DMS79 (cell line): ENCODE data around the gene TMC7.
"Not testable (repeated sequence)": the region's sequence is repeated elsewhere in the genome, so short reads cannot be mapped to it uniquely, and the experiment has no call there.

Experiments used
- DNase-seq: peaks from one replicate; lab custom pipeline; 2025; lab: John Stamatoyannopoulos, UW

The TMC7 gene

DNA sequence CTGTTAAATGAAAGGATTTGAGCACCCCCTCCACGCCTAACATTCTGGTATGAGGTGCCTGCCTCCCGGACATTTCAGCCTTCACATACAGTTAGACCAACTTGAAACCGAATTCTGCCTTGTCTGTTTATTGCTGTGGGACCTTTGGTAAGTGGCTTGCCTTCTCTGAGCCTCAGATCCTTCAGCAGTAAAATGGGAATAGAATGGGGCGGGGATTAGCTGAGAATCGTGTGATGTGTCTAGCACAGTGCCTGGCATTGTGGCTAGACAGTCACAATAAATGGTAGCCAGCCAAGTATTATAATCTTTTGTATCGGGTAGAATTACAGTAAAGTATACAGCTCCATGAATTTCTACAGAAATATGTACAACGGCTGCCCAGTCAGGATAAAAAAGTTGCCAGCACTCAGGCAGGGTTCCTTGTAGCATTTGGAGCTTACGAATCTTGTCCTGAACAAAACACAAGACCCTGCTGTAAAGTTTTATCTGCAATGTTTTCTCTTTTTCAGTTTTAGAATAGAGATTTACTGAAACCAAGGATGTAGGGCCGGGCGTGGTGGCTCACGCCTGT lies 786 bp downstream of the TMC7 start:
- DNase-seq, result no peak

GRCh38 chr16:18985256-18985655 lies 1.5 kb downstream of the TMC7 start:
- DNase-seq, result not testable (repeated sequence)

GRCh38 chr16:18991731-18992130 lies 8.0 kb downstream of the TMC7 start:
- DNase-seq, result not testable (repeated sequence)

- DNase-seq, result not testable (repeated sequence)
Measured at GRCh38 chr16:18993531-18993930, 9.8 kb downstream of the TMC7 start.

- DNase-seq, result not testable (repeated sequence)
Measured at GRCh38 chr16:18994181-18994580, 10.4 kb downstream of the TMC7 start.

DNA sequence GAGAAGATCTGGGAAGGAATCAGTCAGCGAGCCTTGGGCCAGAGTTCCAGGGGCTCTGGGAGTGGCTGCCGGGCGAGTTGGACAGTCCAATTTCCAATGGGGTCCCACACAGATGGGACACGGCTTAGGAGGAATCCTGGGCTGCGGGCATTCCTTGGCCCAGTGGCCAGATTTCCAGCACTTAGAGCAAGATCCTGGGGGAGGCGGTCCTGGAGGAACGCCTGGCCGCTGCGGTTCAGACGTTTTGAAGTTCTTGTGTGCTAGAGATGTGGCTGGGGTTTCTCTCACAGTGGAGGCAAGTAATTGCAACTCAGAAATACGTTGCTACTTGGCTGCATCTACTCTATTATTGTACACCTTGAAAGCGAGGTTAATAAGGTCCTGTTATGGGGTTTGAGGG lies 11.7 kb downstream of the TMC7 start:
- not testable (repeated sequence) for DNase-seq

DNA sequence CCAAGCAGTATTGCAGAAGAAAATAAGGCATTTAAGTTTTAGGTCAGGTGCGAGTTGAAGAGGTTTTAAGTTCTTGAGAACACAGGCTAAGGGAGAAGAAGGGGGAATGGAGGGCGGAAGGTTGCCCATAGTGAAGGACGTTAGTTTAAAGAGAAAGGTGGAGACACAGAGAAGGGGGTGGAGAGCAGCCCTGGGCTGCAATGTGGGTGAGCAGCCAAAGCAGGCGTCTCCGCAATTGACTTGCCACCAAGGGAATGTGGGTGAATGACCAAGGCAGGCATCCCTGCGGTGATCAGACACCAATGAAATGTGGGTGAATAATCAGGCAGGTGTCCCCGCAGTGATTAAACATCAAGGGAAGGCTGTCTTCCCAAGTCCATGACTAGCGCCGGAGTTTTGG lies 12.8 kb downstream of the TMC7 start:
- DNase-seq, result not testable (repeated sequence)

DNA sequence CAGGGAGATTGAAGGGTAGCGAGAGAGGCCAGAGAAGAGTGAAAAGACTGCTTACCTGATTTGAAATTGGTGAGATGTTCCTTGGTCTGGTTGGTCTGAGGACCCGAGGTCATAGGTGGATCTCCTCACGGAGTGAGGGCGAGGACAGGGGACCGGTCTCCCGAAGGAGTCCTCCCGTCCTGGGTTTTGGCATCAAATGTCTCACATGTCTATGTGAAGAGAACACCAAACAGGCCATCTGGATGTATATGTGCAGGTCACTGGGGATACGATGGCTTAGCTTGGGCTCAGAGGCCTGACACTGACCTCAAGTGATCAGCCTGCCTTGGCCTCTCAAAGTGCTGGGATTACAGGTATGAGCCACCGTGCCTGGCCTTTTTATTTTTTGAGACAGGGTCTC lies 13.3 kb downstream of the TMC7 start:
- DNase-seq, result not testable (repeated sequence)

DNA sequence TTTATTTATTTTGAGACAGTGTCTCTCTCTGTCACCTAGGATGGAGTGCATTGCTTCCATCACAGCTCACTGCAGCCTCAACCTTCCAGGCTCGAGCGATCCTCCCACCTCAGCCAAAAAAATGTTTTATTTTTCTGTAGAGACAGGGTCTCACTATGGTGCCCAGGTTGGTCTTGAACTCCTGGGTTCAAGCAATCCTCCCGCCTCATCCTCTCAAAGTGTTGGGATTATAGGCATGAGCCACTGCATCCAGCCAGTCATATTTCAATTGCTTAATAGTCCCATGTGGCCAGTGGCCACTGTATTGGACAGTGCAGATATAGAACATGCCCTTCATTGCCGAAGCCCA lies 15.3 kb downstream of the TMC7 start:
- DNase-seq, result no peak

GRCh38 chr16:19001788-19002187 lies 18.1 kb downstream of the TMC7 start:
- no peak for DNase-seq

DNA sequence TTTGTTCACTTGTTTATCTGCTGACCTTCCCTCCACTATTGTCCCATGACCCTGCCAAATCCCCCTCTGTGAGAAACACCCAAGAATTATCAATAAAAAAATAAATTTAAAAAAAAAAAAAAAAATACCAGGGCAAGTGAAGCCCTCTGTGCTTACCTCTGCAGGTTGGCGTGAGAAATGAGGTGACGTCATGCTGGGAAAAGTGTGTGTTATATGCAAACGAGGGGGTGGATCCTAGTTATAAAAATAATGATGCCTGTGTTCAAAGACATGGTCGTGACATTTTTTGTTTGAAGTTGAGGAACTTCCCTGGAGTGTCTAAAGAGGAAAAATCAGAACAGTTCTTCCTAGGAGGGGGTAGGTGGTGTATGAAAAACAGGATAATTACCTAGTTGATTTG lies 20.2 kb downstream of the TMC7 start:
- DNase-seq, result no peak

- DNase-seq, result no peak
Measured at GRCh38 chr16:19005561-19006445, 22.1 kb downstream of the TMC7 start.

- DNase-seq, result no peak
Measured at GRCh38 chr16:19006446-19007315, 22.9 kb downstream of the TMC7 start.

DNA sequence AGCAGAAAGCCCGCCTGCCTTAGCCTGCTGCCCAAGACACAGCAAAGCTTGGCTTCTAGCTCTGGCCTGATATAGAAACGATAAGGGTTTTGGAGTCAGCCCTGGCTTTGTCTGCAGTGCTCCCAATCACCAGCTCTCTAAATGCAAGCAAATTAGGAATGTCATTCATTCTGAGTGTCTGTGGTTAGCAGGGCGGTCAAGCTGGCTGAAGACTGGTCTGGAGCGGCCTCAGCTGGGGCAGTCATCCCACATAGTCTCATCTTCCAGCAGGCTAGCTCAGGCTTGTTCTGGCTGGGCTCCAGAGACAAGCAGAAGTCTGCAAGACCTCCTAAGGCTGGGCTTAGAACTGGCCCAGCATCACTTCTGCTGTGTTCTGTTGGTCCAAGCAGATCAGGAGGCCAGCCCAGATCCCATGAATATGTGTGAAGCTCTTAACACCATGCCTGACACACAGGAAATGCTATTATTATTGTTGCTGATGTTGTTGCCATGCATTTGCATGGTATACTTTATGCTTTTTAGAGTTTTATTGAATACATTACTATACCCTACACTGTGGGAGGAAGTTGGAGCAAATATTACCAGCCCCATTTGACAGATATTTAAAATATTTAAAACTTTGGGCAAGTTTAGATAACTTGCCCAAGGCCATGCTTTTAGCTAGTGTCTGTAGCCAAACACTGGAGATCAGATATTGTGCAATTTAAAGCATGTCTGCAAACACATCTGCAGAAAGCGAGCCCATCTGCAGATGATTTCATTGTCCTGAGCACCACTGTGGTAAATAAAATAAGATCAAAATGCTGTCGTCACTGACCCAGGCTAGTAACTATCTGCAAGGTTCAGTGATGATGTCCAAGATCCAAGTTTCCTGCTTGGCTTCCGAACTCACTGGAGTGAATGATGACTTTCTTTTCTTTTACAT lies 24.8 kb downstream of the TMC7 start:
- no peak for DNase-seq

GRCh38 chr16:19011169-19011731 lies 27.5 kb downstream of the TMC7 start:
- DNase-seq, result no peak

DNA sequence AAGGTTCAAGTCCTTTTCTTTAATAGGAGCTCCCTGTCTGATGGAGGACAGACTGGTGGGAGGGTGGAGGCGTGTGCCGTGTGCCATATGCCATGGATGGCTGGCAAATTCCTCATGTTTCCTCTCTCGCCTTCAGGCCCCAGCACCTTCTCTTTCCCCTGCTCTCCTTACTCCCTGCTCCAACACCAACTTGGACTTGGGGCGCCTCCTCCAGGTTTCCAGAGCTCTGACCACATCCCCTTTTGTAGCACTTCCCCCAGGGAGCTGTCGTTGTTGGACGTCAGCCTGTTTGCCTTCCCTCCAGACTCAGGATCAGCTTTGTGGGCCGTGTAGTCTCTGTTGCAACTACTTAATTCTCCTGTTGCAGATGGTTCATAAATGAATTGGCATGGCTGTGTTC lies 30.7 kb downstream of the TMC7 start:
- DNase-seq, result no peak

- DNase-seq, result no peak
Measured at GRCh38 chr16:19017179-19017578, 33.4 kb downstream of the TMC7 start.

GRCh38 chr16:19020689-19021088 lies 37.0 kb downstream of the TMC7 start:
- DNase-seq, result no peak

DNA sequence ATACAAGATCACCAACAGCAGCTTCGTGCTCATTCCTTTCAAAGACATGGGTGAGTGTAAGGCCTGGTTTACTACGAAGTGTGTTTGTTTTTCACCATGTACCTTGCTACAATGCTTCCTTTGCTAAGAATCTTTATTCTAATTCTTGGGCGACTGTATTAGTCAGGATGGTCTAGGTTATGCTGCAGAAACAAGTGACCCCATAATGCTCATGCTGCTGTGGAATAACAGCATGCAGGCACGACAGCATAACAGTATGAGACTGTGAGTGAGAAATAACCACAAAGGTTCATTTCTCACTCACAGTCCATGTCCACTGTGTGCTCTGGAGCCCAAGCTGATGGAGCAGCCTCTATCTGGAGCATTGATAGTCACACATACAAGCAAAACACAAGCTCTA lies 38.0 kb downstream of the TMC7 start:
- no peak for DNase-seq

DNA sequence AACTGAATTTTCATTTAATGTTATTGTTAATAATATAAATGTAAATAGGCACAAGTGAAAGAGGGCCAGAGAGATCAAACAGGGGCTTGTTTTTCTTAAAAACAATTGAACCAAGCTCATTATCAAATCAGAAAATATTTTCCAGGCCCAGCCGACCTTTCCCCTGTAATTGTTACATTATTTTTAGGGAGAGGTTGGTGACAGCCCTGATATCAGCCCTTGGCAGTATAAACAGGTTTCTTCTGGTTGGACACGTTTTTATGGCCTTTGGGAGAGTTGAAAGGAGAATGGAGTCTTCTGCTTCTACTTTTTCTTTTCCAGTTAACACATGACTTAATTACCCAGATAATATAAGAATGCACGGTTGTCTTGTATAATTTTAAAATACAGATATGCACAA lies 43.7 kb downstream of the TMC7 start:
- no peak for DNase-seq

- DNase-seq, result no peak
Measured at GRCh38 chr16:19029980-19030379, 46.2 kb downstream of the TMC7 start.
